SK-N-SH (cell line): ENCODE data around the gene LGALS12. TPM values are rescaled to one million over a fixed set of nuclear protein-coding genes. Genes with fewer than 3 reads are reported as not detected.
"Not testable (repeated sequence)": the region's sequence is repeated elsewhere in the genome, so short reads cannot be mapped to it uniquely, and the experiment has no call there.

ENCODE experiments used
- CTCF ChIA-PET: fragments of 300-600, 350-600 bp; formaldehyde crosslinking; extraction: SDS; loops from one replicate; lab custom pipeline; 2021; lab: Yijun Ruan, JAX
- POLR2A ChIA-PET: fragments of 350-600 bp; sonication (Branson Sonifier 250); formaldehyde crosslinking; extraction: SDS; loops from one replicate; lab custom pipeline; 2020; ENCODE audit warnings: antibody characterized with exemption, inconsistent platforms; lab: Yijun Ruan, JAX
- DNase-seq: peaks from one replicate; pipeline ENCODE4 v3.0.0; 2012
- H2AFZ ChIP-seq: fragments of 200-600 bp; sonication (generic); 2 replicates; pipeline ENCODE4 v1.8.1; 2016; ENCODE audit warnings: antibody characterized with exemption, mild to moderate bottlenecking, low read depth
- H3F3A ChIP-seq: fragments of 200-600 bp; sonication (generic); replicated peaks from 2 replicates; pipeline ENCODE3; 2016; ENCODE audit warnings: antibody characterized with exemption, mild to moderate bottlenecking; ENCODE audit not compliant: insufficient read depth
- H3K27ac ChIP-seq, 2 experiments: fragments of 200-500 bp in 1 of 2; fragments of 200-600 bp in 1 of 2; sonication (Bioruptor generic) in 1 of 2; sonication (generic), shearing (Covaris generic) in 1 of 2; 2 replicates each; pipeline versions ENCODE4 v1.5.1 to v1.6.1; 2014 to 2016; ENCODE audit warnings: low read depth in 2 of 2, inconsistent platforms in 1 of 2, low read length in 1 of 2, mild to moderate bottlenecking in 1 of 2, mixed read lengths in 1 of 2
- H3K27me3 ChIP-seq: fragments of 200-600 bp; sonication (generic), shearing (Covaris generic); 2 replicates; pipeline ENCODE4 v1.6.1; 2016; ENCODE audit warnings: mixed run types; ENCODE audit not compliant: insufficient read depth
- H3K36me3 ChIP-seq, 2 experiments: fragments of 200-500 bp in 1 of 2; fragments of 200-600 bp in 1 of 2; sonication (Bioruptor generic) in 1 of 2; sonication (generic) in 1 of 2; replicated peaks in 1 of 2; 2 replicates each; pipeline versions ENCODE3 to v1.5.1; 2014 to 2016; ENCODE audit warnings: low read length in 1 of 2, mild to moderate bottlenecking in 1 of 2; ENCODE audit not compliant: insufficient read depth in 2 of 2, control insufficient read depth in 1 of 2
- H3K4me1 ChIP-seq, 2 experiments: fragments of 200-500 bp in 1 of 2; fragments of 200-600 bp in 1 of 2; sonication (Bioruptor generic) in 1 of 2; sonication (generic), shearing (Covaris generic) in 1 of 2; 2 replicates each; pipeline versions ENCODE4 v1.5.1 to v1.6.1; 2014 to 2016; ENCODE audit warnings: low read depth in 1 of 2, low read length in 1 of 2, mixed run types in 1 of 2; ENCODE audit not compliant: insufficient read depth in 2 of 2, control insufficient read depth in 1 of 2
- H3K4me2 ChIP-seq: fragments of 200-600 bp; sonication (generic), shearing (Covaris generic); 2 replicates; pipeline ENCODE4 v1.6.1; 2017; ENCODE audit warnings: mixed run types
- H3K4me3 ChIP-seq, 2 experiments: fragments of 200-500 bp in 1 of 2; fragments of 200-600 bp in 1 of 2; sonication (Bioruptor generic) in 1 of 2; sonication (generic), shearing (Covaris generic) in 1 of 2; 2 replicates each; pipeline versions ENCODE4 v1.5.1 to v1.8.1; 2014 to 2016; ENCODE audit warnings: low read depth in 2 of 2, inconsistent platforms in 1 of 2, low read length in 1 of 2, mild to moderate bottlenecking in 1 of 2, mixed read lengths in 1 of 2, moderate library complexity in 1 of 2
- H3K79me2 ChIP-seq: fragments of 200-600 bp; sonication (generic); 2 replicates; pipeline ENCODE4 v1.8.1; 2017; ENCODE audit warnings: mild to moderate bottlenecking; ENCODE audit not compliant: insufficient read depth
- H3K9ac ChIP-seq: fragments of 200-600 bp; sonication (generic); 2 replicates; pipeline ENCODE4 v1.6.1; 2017; ENCODE audit warnings: mixed run types
- H3K9me2 ChIP-seq: fragments of 200-600 bp; sonication (generic); 2 replicates; pipeline ENCODE4 v1.6.1; 2017; ENCODE audit warnings: mixed run types
- H3K9me3 ChIP-seq: fragments of 200-600 bp; sonication (generic); 2 replicates; pipeline ENCODE4 v1.6.1; 2017; ENCODE audit warnings: mixed run types, mild to moderate bottlenecking, moderate library complexity
- H4K20me1 ChIP-seq: fragments of 200-600 bp; sonication (generic); 2 replicates; pipeline ENCODE4 v1.6.1; 2017; ENCODE audit warnings: mild to moderate bottlenecking, mixed run types; ENCODE audit not compliant: insufficient read depth
- EP300 ChIP-seq, 2 experiments: IDR thresholded peaks; 2 replicates each; pipeline versions ENCODE4 v1.4.0 to v1.6.1; 2012; ENCODE audit warnings: borderline replicate concordance in 1 of 2, low read depth in 1 of 2, low read length in 1 of 2
- FOSL2 ChIP-seq: IDR thresholded peaks from 2 replicates; pipeline ENCODE4 v1.4.0; 2012; ENCODE audit warnings: low read depth, mild to moderate bottlenecking, moderate library complexity, borderline replicate concordance
- GATA2 ChIP-seq: sonication (generic); formaldehyde crosslinking; IDR thresholded peaks from 2 replicates; pipeline ENCODE4 v1.5.0; 2020; ENCODE audit warnings: mild to moderate bottlenecking, missing genetic modification reagents
- JUND ChIP-seq: IDR thresholded peaks from 2 replicates; pipeline ENCODE4 v1.4.0; 2012
- MEF2A ChIP-seq: IDR thresholded peaks from 2 replicates; pipeline ENCODE4 v1.4.0; 2012; ENCODE audit warnings: low read depth, borderline replicate concordance
- MXI1 ChIP-seq: IDR thresholded peaks from 2 replicates; pipeline ENCODE4 v1.6.1; 2012; ENCODE audit warnings: mild to moderate bottlenecking, low read depth, low read length, improper control_type of control experiment
- PBX3 ChIP-seq: IDR thresholded peaks from 2 replicates; pipeline ENCODE4; 2012
- REST ChIP-seq: IDR thresholded peaks from 2 replicates; pipeline ENCODE4 v1.6.1; 2012; ENCODE audit warnings: mild to moderate bottlenecking, low read depth, low read length, moderate library complexity
- SMC3 ChIP-seq: IDR thresholded peaks from 2 replicates; pipeline ENCODE4 v1.6.1; 2012; ENCODE audit warnings: low read depth, low read length, improper control_type of control experiment
- TAF1 ChIP-seq: IDR thresholded peaks from 2 replicates; pipeline ENCODE4 v1.6.1; 2012; ENCODE audit warnings: low read depth, mild to moderate bottlenecking, low read length, moderate library complexity, borderline replicate concordance
- USF2 ChIP-seq: fragments of 150-350 bp; IDR thresholded peaks from 2 replicates; pipeline ENCODE4 v1.6.1; 2017; ENCODE audit warnings: antibody characterized with exemption, low read length, low read depth, borderline replicate concordance
- WGBS: methylation state at CpG from one replicate; pipeline ENCODE4 v1.1.6; 2017; ENCODE audit warnings: low lambda C conversion rate; 5-methylcytosine and 5-hydroxymethylcytosine counted together
- polyA plus RNA-seq, 3 experiments: library from polyadenylated mRNA; depleted of rRNA; stranded (reverse); fragments of >200 nt; gene quantifications; 2 replicates each; pipeline ENCODE4 v1.2.3, GENCODE V29; 2012

LGALS12 gene
- polyA plus RNA-seq, 1 of the 3 experiments (the other 2 are of a cell fraction), result not detected

- no peak for TF ChIP-seq REST
- TF ChIP-seq GATA2 (CRISPR knock-in tag), result no peak
Observed at GRCh38 chr11:63548178-63548577, 42.3 kb downstream of the LGALS12 start (continued).

DNA sequence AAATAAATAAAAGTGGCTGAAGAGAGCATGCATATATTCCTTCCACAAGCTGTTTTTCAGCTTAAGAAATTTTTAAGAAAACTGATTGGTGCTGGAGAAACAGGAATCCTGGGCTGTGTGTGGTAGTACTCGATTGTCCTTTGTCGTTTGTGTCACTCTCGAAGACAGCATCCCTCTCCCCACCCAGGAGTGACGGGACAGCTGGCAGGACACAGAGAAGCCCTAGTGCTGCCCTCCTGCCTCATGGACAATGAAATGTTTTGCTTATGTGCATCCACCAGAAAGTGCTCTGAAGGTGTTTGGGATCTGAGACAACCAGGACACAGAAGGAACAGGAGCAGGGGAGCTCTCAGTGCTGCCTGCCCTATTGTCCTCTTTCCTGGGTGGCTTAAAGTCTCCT, 43.5 kb downstream of the LGALS12 start:
- TF ChIP-seq SMC3, result no peak
- no peak for TF ChIP-seq JUND
- no peak for TF ChIP-seq MEF2A
- TF ChIP-seq MXI1, result no peak
- no peak for TF ChIP-seq USF2
- TF ChIP-seq FOSL2, result no peak
- TF ChIP-seq PBX3, result no peak
- TF ChIP-seq EP300 (IDR thresholded peaks at IDR 0.05; ENCODE audit: borderline replicate concordance in 1 of 2, low read depth in 1 of 2, low read length in 1 of 2), result no peak
- TF ChIP-seq TAF1, result no peak
- WGBS, result 63% methylated on average over 4 of the region's 4 CpGs
- POLR2A ChIA-PET, result no interaction called here

DNA sequence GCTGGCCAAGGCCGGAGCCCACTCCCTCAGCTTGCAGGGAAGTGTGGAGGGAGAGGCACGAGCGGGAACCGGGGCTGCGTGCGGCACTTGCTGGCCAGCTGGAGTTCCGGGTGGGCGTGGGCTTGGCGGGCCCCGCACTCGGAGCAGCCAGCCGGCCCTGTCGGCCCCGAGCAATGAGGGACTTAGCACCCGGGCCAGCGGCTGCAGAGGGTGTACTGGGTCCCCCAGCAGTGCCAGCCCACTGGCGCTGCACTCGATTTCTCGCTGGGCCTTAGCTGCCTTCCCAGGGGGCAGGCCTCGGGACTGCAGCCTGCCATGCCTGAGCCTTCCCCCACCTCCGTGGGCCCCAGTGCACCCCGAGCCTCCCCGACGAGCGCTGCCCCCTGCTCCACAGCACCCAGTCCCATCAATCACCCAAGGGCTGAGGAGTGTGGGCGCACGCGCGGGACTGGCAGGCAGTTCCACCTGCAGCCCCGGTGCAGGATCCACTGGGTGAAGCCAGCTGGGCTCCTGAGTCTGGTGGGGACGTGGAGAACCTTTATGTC, 44.3 kb downstream of the LGALS12 start:
- H3K4me3 ChIP-seq, H3K4me2 ChIP-seq, H3K9ac ChIP-seq, H3K27ac ChIP-seq, H3K27me3 ChIP-seq, H3K9me2 ChIP-seq, POLR2A ChIA-PET, H3K4me1 ChIP-seq, DNase-seq, H3K79me2 ChIP-seq, H2AFZ ChIP-seq, H3F3A ChIP-seq, CTCF ChIA-PET, H4K20me1 ChIP-seq, H3K9me3 ChIP-seq, H3K36me3 ChIP-seq: not testable (repeated sequence)
- WGBS, result 67% methylated on average over 10 of the region's 31 CpGs

More for the DNA sequence above, 43.5 kb downstream of the LGALS12 start:
- Histone ChIP-seq H3K27ac (no peak overlapping the region), H4K20me1 (no peaks in the 10 kb centered on the region), H2AFZ (no peak overlapping the region), H3K36me3 (no peaks in the 10 kb centered on the region), H3K4me1 (no peaks in the 10 kb centered on the region), H3K9me3 (no peaks in the 10 kb centered on the region), H3K4me2 (no peak overlapping the region), H3F3A (no peaks in the 10 kb centered on the region), H3K9me2 (no peaks in the 10 kb centered on the region), H3K9ac (no peak overlapping the region), H3K4me3 (no peak overlapping the region), H3K27me3 (no peaks in the 10 kb centered on the region), H3K79me2 (no peaks in the 10 kb centered on the region)
- CTCF ChIA-PET, result interaction anchor here (0.9 kb wide), 1 partner anchor 71 kb away, joined by 3 read pairs; no protein-coding TSS in a partner anchor
- DNase-seq, result no peak
